DOHH2 (cell line): Measurements from ENCODE around the gene AIG1.

ENCODE experiments used
- EZH2phosphoT487 ChIP-seq: fragments of 200-600 bp; sonication (generic); IDR thresholded peaks from 2 replicates; pipeline ENCODE4 v1.6.1; 2017; ENCODE audit warnings: borderline replicate concordance, mild to moderate bottlenecking, antibody characterized with exemption, low read length, moderate library complexity, mixed read lengths
- TF ChIP-seq, protein P1 (sequence below): fragments of 200-600 bp; sonication (generic); IDR thresholded peaks from one replicate; pipeline ENCODE4 v1.5.1; 2014; ENCODE audit warnings: antibody characterized with exemption, mild to moderate bottlenecking, low read depth, low read length; ENCODE audit not compliant: poor library complexity, severe bottlenecking

GRCh38 chr6:143331362-143331761 is 270.7 kb downstream of the AIG1 start:
- TF ChIP-seq, protein P1, sequence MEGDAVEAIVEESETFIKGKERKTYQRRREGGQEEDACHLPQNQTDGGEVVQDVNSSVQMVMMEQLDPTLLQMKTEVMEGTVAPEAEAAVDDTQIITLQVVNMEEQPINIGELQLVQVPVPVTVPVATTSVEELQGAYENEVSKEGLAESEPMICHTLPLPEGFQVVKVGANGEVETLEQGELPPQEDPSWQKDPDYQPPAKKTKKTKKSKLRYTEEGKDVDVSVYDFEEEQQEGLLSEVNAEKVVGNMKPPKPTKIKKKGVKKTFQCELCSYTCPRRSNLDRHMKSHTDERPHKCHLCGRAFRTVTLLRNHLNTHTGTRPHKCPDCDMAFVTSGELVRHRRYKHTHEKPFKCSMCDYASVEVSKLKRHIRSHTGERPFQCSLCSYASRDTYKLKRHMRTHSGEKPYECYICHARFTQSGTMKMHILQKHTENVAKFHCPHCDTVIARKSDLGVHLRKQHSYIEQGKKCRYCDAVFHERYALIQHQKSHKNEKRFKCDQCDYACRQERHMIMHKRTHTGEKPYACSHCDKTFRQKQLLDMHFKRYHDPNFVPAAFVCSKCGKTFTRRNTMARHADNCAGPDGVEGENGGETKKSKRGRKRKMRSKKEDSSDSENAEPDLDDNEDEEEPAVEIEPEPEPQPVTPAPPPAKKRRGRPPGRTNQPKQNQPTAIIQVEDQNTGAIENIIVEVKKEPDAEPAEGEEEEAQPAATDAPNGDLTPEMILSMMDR = no peak
- TF ChIP-seq EZH2phosphoT487 = no peak
